Measurements from ENCODE around the gene DSE.

The DSE gene

GRCh38 chr6:116411284-116411623, 40.5 kb downstream of the DSE start:
- DNase-seq (ENCODE audit: low read depth in 2 of 2): no peak

- no peak for DNase-seq (ENCODE audit: low read depth in 2 of 2)
These were observed 41.5 kb downstream of the DSE start for GRCh38 chr6:116412270-116412669.

DNA sequence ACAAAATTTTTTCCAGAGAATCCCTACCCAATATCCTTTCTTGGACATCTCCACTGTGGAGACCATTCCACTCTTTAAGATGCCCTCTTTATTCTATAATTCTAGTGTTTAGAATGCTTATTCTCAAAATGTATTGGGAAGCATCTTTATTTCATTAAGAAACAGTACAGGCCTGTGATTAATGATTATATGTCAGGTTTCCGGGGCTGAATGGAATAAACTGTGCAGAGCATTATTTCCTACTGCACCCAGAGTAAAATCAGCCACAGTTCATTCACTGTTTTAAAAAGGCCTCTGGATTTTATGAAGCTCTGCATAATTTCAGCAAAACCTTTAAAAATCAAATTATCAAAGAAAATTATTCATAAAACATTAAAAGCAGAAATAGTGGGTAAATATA, 42.6 kb downstream of the DSE start:
- DNase-seq (ENCODE audit: low read depth in 2 of 2): no peak

DNA sequence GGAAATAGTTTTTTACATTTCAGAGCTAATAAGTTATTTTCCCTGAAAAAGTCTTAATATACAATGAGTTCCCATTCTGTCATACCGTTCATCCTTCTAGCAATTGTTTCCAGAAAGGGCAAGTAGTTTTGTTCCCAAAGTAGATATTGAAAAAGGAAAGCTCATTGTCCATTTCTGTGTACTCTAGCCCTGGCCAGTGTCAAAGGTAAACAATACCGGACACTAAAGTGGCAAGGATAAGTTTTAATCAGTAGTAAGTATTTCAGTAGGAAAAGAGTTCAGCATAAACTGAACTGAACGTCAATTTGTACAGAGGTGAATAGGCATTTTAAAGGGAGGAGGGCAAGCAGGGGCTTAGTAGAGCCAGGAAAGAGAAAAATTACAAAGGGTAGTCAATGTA, 46.9 kb downstream of the DSE start:
- no peak for DNase-seq (ENCODE audit: low read depth in 2 of 2)

- no peak for DNase-seq (ENCODE audit: low read depth in 2 of 2)
These were observed 48.5 kb downstream of the DSE start for GRCh38 chr6:116419069-116419786.

GRCh38 chr6:116420341-116420740, 49.6 kb downstream of the DSE start:
- DNase-seq (ENCODE audit: low read depth in 2 of 2): no peak

DNA sequence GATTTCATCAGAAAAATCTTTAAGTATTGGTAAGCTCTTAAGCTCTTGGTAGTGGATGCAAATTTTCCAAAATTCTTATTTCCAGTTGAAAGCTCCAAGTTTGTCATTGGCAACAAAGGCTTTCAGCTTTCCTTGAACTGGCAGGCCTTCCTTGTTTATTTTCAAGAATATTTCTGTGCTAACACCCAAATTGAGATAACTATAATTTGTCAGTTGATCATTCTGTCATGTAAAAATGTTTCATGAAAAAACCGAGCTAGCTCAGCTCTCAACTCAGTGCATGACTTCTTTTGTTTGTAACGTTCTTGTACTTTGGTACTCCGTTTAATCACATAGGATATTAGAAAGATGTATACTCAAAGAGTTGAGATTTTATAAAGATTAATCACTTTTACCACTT, 51.5 kb downstream of the DSE start:
- no peak for DNase-seq (ENCODE audit: low read depth in 2 of 2)

GRCh38 chr6:116424001-116424400, 53.3 kb downstream of the DSE start:
- DNase-seq (ENCODE audit: low read depth in 2 of 2): no peak

- DNase-seq (ENCODE audit: low read depth in 2 of 2): no peak
These were observed 55.8 kb downstream of the DSE start for GRCh38 chr6:116426551-116426950.

DNA sequence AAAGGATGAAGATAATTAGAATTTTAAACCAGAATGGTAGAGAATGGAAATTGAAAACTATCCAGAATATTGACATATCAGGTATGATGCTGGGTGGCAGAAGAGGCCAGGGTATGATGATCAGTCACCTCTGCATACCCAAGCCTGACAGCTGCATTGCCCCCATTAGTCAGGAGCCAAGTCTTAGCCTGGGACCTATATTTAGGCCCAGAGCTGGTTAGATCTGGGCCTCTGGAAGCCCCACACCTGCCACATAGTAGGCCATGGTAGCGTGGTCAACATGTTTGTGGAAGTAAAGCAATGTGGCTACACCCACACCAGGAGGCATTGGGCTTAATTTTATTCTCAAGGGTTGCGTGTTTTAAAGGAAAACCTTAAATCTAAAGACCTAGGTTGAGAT, 58.4 kb downstream of the DSE start:
- no peak for DNase-seq (ENCODE audit: low read depth in 2 of 2)

DNA sequence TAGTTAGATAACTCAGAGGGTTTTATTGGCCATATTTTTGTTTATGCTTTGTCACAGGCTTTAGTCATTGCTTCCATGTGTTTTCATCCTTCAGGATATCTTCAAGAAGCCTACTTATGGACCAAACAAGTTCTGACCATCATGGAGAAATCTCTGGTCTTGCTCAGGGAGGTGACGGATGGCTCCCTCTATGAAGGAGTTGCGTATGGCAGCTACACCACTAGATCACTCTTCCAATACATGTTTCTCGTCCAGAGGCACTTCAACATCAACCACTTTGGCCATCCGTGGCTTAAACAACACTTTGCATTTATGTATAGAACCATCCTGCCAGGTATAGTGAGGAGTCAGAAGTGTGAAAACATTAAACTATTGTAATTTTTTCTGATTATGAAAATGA, 60.1 kb downstream of the DSE start:
- no peak for DNase-seq (ENCODE audit: low read depth in 2 of 2)

GRCh38 chr6:116431964-116432595, 61.3 kb downstream of the DSE start:
- DNase-seq (ENCODE audit: low read depth in 2 of 2): no peak

GRCh38 chr6:116433206-116433712, 62.5 kb downstream of the DSE start:
- DNase-seq (ENCODE audit: low read depth in 2 of 2): no peak

GRCh38 chr6:116434056-116434725, 63.4 kb downstream of the DSE start:
- DNase-seq (ENCODE audit: low read depth in 2 of 2): no peak

DNA sequence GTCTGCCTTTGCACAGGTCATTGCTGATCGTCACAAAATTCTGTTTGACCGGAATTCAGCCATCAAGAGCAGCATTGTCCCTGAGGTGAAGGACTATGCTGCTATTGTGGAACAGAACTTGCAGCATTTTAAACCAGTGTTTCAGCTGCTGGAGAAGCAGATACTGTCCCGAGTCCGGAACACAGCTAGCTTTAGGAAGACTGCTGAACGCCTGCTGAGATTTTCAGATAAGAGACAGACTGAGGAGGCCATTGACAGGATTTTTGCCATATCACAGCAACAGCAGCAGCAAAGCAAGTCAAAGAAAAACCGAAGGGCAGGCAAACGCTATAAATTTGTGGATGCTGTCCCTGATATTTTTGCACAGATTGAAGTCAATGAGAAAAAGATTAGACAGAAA, 65.8 kb downstream of the DSE start:
- DNase-seq (ENCODE audit: low read depth in 2 of 2): no peak

DNA sequence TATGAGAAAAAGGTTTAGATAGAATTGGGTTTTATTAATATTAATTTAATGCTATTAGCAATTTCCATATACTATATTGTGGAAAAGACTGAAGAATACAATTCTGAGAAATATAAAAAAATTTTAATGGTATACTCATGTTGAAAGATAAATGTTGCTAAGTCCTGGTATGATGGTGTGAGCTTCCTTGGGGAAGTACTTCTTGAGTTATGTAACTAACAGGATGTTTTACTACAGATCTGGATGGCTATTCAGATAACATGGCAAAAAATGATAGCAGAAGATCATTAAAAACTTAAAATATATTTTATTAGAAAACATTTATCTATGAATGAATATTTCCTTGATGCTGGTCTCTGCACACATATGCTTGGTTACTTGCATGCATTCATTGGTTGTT, 66.9 kb downstream of the DSE start:
- no peak for DNase-seq (ENCODE audit: low read depth in 2 of 2)

GRCh38 chr6:116438590-116439448, 68.1 kb downstream of the DSE start:
- no peak for DNase-seq (ENCODE audit: low read depth in 2 of 2)

- no peak for DNase-seq (ENCODE audit: low read depth in 2 of 2)
These were observed 68.8 kb downstream of the DSE start for GRCh38 chr6:116439522-116440051.

DNA sequence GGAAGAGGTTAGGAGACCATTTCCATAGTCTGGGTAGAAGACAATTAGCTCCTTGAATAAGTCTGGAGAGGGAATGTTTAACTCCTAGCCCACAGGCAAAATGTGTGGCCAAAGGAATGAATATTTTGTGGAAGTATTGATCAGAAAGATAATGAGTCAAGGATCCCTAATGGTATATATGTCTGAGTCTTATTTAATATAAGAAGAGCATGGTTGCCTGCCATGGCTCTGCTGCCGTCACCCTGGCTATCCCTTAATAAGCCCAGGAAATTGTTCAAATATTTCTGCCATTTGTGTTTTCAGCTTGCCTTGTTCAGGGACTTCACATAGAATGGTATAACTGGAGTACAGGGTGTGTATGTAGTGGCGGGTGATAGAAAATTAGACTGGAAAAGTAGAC, 72.4 kb downstream of the DSE start:
- DNase-seq (ENCODE audit: low read depth in 2 of 2): no peak

DNA sequence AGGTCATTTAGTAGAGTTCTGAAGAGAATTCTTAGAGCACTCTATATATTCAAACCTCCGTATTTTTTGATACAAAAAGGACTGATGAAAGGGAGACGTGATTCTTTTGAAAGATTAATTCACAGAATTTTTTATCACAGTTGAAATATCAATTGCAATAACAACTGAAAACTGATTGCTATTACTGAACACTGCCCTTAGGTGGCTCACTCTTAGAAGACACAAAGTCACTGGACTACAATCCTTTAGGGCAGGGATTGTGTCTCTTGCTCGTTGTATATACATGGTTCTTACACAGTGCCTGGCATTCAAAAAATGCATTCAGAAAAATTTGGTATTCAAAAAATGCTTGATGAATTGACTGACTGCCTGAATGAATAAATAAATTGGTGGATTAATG, 73.3 kb downstream of the DSE start:
- DNase-seq (ENCODE audit: low read depth in 2 of 2): no peak

DNA sequence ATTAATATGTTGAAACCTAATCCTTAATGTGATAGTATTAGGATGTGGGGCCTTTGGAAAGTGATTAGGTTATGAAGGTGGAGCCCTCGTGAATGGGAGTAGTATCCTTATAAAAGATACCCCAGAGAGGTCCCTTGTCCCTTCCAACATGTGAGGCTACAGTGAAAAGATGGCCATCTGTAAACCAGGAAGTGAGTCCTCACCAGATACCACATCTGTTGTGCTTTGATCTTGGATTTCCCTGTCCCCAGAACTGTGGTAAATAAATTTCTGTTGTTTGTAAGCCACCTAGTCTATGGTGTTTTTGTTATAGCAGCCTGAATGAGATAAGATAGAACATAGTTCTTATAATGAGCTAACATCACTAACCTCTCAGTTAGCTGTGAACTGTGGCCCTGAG, 73.8 kb downstream of the DSE start:
- DNase-seq (ENCODE audit: low read depth in 2 of 2): no peak

- DNase-seq (ENCODE audit: low read depth in 2 of 2): no peak
These were observed 74.4 kb downstream of the DSE start for GRCh38 chr6:116445102-116445501.

Measured in activated CD4-positive, alpha-beta T cell treated with anti-CD3 and anti-CD28 coated beads for 24 hours (primary cell).